Caco-2 (cell line): ENCODE measurements around the gene RPS27L. TPM values are rescaled to one million over a fixed set of nuclear protein-coding genes. Genes with fewer than 3 reads are reported as not detected.

Experiments
- BruUV-seq: library from RNA; stranded (reverse); fragments of 400-500 nt; replicated peaks from 2 replicates; lab custom pipeline; 2021; lab: Mats Ljungman, UMichigan
- CTCF ChIA-PET: fragments of 300-600 bp; sonication (Branson Sonifier 250); formaldehyde crosslinking; loops from one replicate; lab custom pipeline; 2022; ENCODE audit warnings: antibody characterized with exemption; lab: Charles Lee
- POLR2A ChIA-PET: fragments of 300-600 bp; sonication (Branson Sonifier 250); formaldehyde crosslinking; loops from one replicate; lab custom pipeline; 2022; ENCODE audit warnings: antibody characterized with exemption; lab: Charles Lee
- DNase-seq, 2 experiments: peaks; one replicate each; pipeline versions ENCODE4 v3.0.0 to v3.0.0-alpha.2; 2020 to 2022
- H3K27me3 ChIP-seq: replicated peaks from 2 replicates; pipeline ENCODE4 v1.6.0; 2011; ENCODE audit warnings: low read length; ENCODE audit not compliant: control insufficient read depth, insufficient read depth
- H3K36me3 ChIP-seq: 2 replicates; pipeline ENCODE4 v1.5.1; 2011; ENCODE audit warnings: low read length; ENCODE audit not compliant: control insufficient read depth, insufficient read depth
- H3K4me1 ChIP-seq: fragments of 250-450 bp; sonication (Bioruptor Pico); 2 replicates; pipeline ENCODE4 v1.5.1; 2020; ENCODE audit warnings: mild to moderate bottlenecking
- H3K4me3 ChIP-seq: 2 replicates; pipeline ENCODE4 v1.5.1; 2011; ENCODE audit warnings: low read depth, mild to moderate bottlenecking, control low read depth, low read length
- H3K9me3 ChIP-seq: fragments of 250-450 bp; sonication (Bioruptor Pico); 2 replicates; pipeline ENCODE4 v1.5.1; 2020; ENCODE audit warnings: mild to moderate bottlenecking, moderate library complexity
- H3K27ac Mint-ChIP-seq: one replicate; pipeline ENCODE4 v1.8.0; 2022; ENCODE audit warnings: mixed read lengths; ENCODE audit not compliant: unreplicated experiment
- H3K27me3 Mint-ChIP-seq: one replicate; pipeline ENCODE4 v1.8.0; 2022; ENCODE audit warnings: mixed read lengths; ENCODE audit not compliant: insufficient read depth, unreplicated experiment
- H3K36me3 Mint-ChIP-seq: one replicate; pipeline ENCODE4 v1.8.0; 2022; ENCODE audit warnings: mild to moderate bottlenecking, mixed read lengths; ENCODE audit not compliant: insufficient read depth, unreplicated experiment
- H3K4me1 Mint-ChIP-seq: one replicate; pipeline ENCODE4 v1.8.0; 2022; ENCODE audit warnings: low read depth, mixed read lengths; ENCODE audit not compliant: unreplicated experiment
- H3K4me3 Mint-ChIP-seq: one replicate; pipeline ENCODE4 v1.8.0; 2022; ENCODE audit warnings: mild to moderate bottlenecking, moderate library complexity, mixed read lengths; ENCODE audit not compliant: unreplicated experiment
- H3K9me3 Mint-ChIP-seq: one replicate; pipeline ENCODE4 v1.8.0; 2022; ENCODE audit warnings: mixed read lengths; ENCODE audit not compliant: unreplicated experiment
- CTCF ChIP-seq, 2 experiments: fragments of 200-600 bp in 1 of 2; IDR thresholded peaks; 1 replicate in 1 of 2; 2 replicates in 1 of 2; pipeline versions ENCODE4 v1.5.1 to v1.8.0; 2011 to 2022; ENCODE audit warnings: antibody characterized with exemption in 1 of 2, control low read depth in 1 of 2, inconsistent platforms in 1 of 2, low read depth in 1 of 2, low read length in 1 of 2, mild to moderate bottlenecking in 1 of 2, moderate library complexity in 1 of 2; ENCODE audit not compliant: insufficient read depth in 1 of 2, severe bottlenecking in 1 of 2, unreplicated experiment in 1 of 2
- intact Hi-C: fragments of 100-400 bp; cut with micrococcal nuclease; formaldehyde crosslinking; loops from one replicate; pipeline ENCODE4 v1.10.0; 2022; ENCODE audit not compliant: unreplicated experiment
- total RNA-seq: library from RNA; stranded (reverse); gene quantifications from 2 replicates; pipeline ENCODE4 v1.2.3, GENCODE V29; 2022

RPS27L gene
- total RNA-seq, 1 experiment from 2014 or later: 73.0 TPM

GRCh38 chr15:63114465-63114864 is 42.8 kb downstream of the RPS27L start:
- BruUV-seq: no TSS peak
- ChIA-PET CTCF (no interaction called here), POLR2A (no interaction called here)
- H3K4me3 Mint-ChIP-seq: no peak overlapping the region
- H3K9me3 Mint-ChIP-seq: peaks cover 9% of the 10 kb centered on the region
- H3K4me1 Mint-ChIP-seq: no peaks in the 10 kb centered on the region
- DNase-seq: no peak
- H3K36me3 ChIP-seq: no peaks in the 10 kb centered on the region
- no peak overlapping the region for H3K4me3 ChIP-seq
- TF ChIP-seq CTCF (IDR thresholded peaks at IDR 0.05; ENCODE audit: insufficient read depth in 1 of 2, low read depth in 1 of 2, low read length in 1 of 2, severe bottlenecking in 1 of 2, unreplicated experiment in 1 of 2): no peak
- H3K27me3 ChIP-seq: no peaks in the 10 kb centered on the region
- H3K27me3 Mint-ChIP-seq: no peaks in the 10 kb centered on the region
- no peak overlapping the region for H3K27ac Mint-ChIP-seq
- H3K9me3 ChIP-seq: peaks cover 6% of the 10 kb centered on the region
- no peaks in the 10 kb centered on the region for H3K4me1 ChIP-seq
- intact Hi-C loops: no loop called here
- H3K36me3 Mint-ChIP-seq: no peaks in the 10 kb centered on the region

- CTCF ChIA-PET: no interaction called here
- no peaks in the 10 kb centered on the region for H3K4me1 Mint-ChIP-seq
- H3K27ac Mint-ChIP-seq: no peak overlapping the region
- Histone ChIP-seq H3K36me3 (no peaks in the 10 kb centered on the region), H3K4me1 (no peaks in the 10 kb centered on the region), H3K4me3 (no peak overlapping the region), H3K9me3 (no peaks in the 10 kb centered on the region), H3K27me3 (no peaks in the 10 kb centered on the region)
- no peak for TF ChIP-seq CTCF (IDR thresholded peaks at IDR 0.05; ENCODE audit: insufficient read depth in 1 of 2, low read depth in 1 of 2, low read length in 1 of 2, severe bottlenecking in 1 of 2, unreplicated experiment in 1 of 2)
- no peaks in the 10 kb centered on the region for H3K36me3 Mint-ChIP-seq
- intact Hi-C loops: no loop called here
- POLR2A ChIA-PET: no interaction called here
- no peak for DNase-seq
- no peaks in the 10 kb centered on the region for H3K27me3 Mint-ChIP-seq
- no peak overlapping the region for H3K4me3 Mint-ChIP-seq
- H3K9me3 Mint-ChIP-seq: peaks cover 11% of the 10 kb centered on the region
- BruUV-seq: no TSS peak
Measured at GRCh38 chr15:63112871-63113270, 44.4 kb downstream of the RPS27L start.

- no TSS peak for BruUV-seq
- CTCF ChIA-PET: no interaction called here
Measured at GRCh38 chr15:63111481-63111880, 45.8 kb downstream of the RPS27L start.

More at GRCh38 chr15:63111481-63111880, 45.8 kb downstream of the RPS27L start:
- Histone ChIP-seq H3K4me3 (no peak overlapping the region), H3K9me3 (no peaks in the 10 kb centered on the region), H3K27me3 (no peaks in the 10 kb centered on the region), H3K4me1 (no peaks in the 10 kb centered on the region), H3K36me3 (no peaks in the 10 kb centered on the region)
- Mint-ChIP-seq H3K4me3 (no peak overlapping the region), H3K36me3 (no peaks in the 10 kb centered on the region), H3K27ac (no peak overlapping the region), H3K9me3 (peaks cover 11% of the 10 kb centered on the region), H3K27me3 (no peaks in the 10 kb centered on the region), H3K4me1 (no peaks in the 10 kb centered on the region)
- intact Hi-C loops: no loop called here
- POLR2A ChIA-PET: no interaction called here
- TF ChIP-seq CTCF (IDR thresholded peaks at IDR 0.05; ENCODE audit: insufficient read depth in 1 of 2, low read depth in 1 of 2, low read length in 1 of 2, severe bottlenecking in 1 of 2, unreplicated experiment in 1 of 2): no peak
- no peak for DNase-seq
